Bladder microvascular endothelial cell (primary cell): ENCODE data around the gene CTSE. TPM values are rescaled to one million over a fixed set of nuclear protein-coding genes. Genes with fewer than 3 reads are reported as not detected.

ENCODE experiments used
- total RNA-seq: library from RNA; depleted of rRNA; stranded (reverse); fragments of >200 nt; gene quantifications from 2 replicates; pipeline ENCODE4 v1.2.3, GENCODE V29; 2014

The CTSE gene
- not detected in 2 replicates for total RNA-seq

GRCh38 chr1:206023695-206024094, at the start of gene CTSE:
Gene CTSE, minus strand, starts transcription at chr1:206023895. Its CDS starts 104 bp downstream, at chr1:206023791.

GRCh38 chr1:206052919-206053610, 29.4 kb upstream of the CTSE start, which contains the start of gene RHEX:
Gene RHEX, plus strand, starts transcription at chr1:206053173. Its CDS starts 44,656 bp downstream, at chr1:206097829.

GRCh38 chr1:206002871-206003801, 20.6 kb downstream of the CTSE start, which contains the start of gene RAB7B:
Gene RAB7B, minus strand, starts transcription at chr1:206003395. Its CDS starts 9,260 bp downstream, at chr1:205994135.

Other genes starting within 250 kb of the CTSE start
- 17.2 and 27.7 TPM in 2 replicates for gene RAB29, start 248.4 kb downstream of the CTSE start, total RNA-seq
- gene SLC41A1, start 210.7 kb downstream of the CTSE start, total RNA-seq = 5.2 and 26.4 TPM in 2 replicates
- gene PM20D1, start 173.8 kb downstream of the CTSE start, total RNA-seq = 0.06 TPM in 1 of 2 replicates, not detected in the other
- under 0.01 and 0.06 TPM in 2 replicates for gene SLC26A9, start 80.4 kb downstream of the CTSE start, total RNA-seq
- not detected in 2 replicates for gene RAB7B, start 20.5 kb downstream of the CTSE start, total RNA-seq
- gene RHEX, start 29.3 kb upstream of the CTSE start, total RNA-seq = not detected in 2 replicates
- not detected in 2 replicates for gene AVPR1B, start 93.5 kb upstream of the CTSE start, total RNA-seq
- gene FAM72A, start 178.9 kb upstream of the CTSE start, total RNA-seq = 2.3 and 2.9 TPM in 2 replicates
- 58.8 and 125 TPM in 2 replicates for gene SRGAP2, start 179.6 kb upstream of the CTSE start, total RNA-seq